SJSA1 (cell line): ENCODE results near the gene CT45A1. TPM values are rescaled to one million over a fixed set of nuclear protein-coding genes. Genes with fewer than 3 reads are reported as not detected.

ENCODE experiments used
- total RNA-seq: library from RNA; depleted of rRNA; stranded (reverse); fragments of >200 nt; shearing (Covaris generic); gene quantifications from 2 replicates; pipeline ENCODE4 v1.2.3, GENCODE V29; 2014; rRNA removed

Gene CT45A1
- total RNA-seq, 1 experiment from 2014 or later = not detected

Other genes starting within 250 kb of the CT45A1 start
- 3.9 and 4.0 TPM in 2 replicates for gene INTS6L, start 193.0 kb upstream of the CT45A1 start, total RNA-seq
- gene CT45A3, start 54.6 kb downstream of the CT45A1 start, total RNA-seq = not detected in 2 replicates
- gene CT45A5, start 71.9 kb downstream of the CT45A1 start, total RNA-seq = not detected in 2 replicates
- gene CT45A6, start 89.1 kb downstream of the CT45A1 start, total RNA-seq = not detected in 2 replicates
- gene CT45A2, start 106.4 kb downstream of the CT45A1 start, total RNA-seq = not detected in 2 replicates
- gene CT45A7, start 123.6 kb downstream of the CT45A1 start, total RNA-seq = not detected in 2 replicates
- gene CT45A8, start 140.9 kb downstream of the CT45A1 start, total RNA-seq = not detected in 2 replicates
- gene CT45A9, start 158.2 kb downstream of the CT45A1 start, total RNA-seq = not detected in 2 replicates
- gene CT45A10, start 179.8 kb downstream of the CT45A1 start, total RNA-seq = not detected in 2 replicates
- gene SAGE1, start 180.1 kb downstream of the CT45A1 start, total RNA-seq = not detected in 2 replicates